HG03097 (cell line): ENCODE data around the gene TAAR5.
"Not testable (repeated sequence)": the region's sequence is repeated elsewhere in the genome, so short reads cannot be mapped to it uniquely, and the experiment has no call there.

Experiments
- ATAC-seq: cut with Tn5 transposase; IDR thresholded peaks from one replicate; pipeline ENCODE4 v1.9.1; 2021; ENCODE audit not compliant: unreplicated experiment, low FRiP score

The TAAR5 gene

GRCh38 chr6:132571774-132572173 lies 17.8 kb downstream of the TAAR5 start:
- no peak for ATAC-seq

GRCh38 chr6:132570221-132570777 lies 19.2 kb downstream of the TAAR5 start, which contains the start of gene TAAR6:
Gene TAAR6, plus strand, starts transcription at chr6:132570322. Its CDS starts 0 bp downstream, at chr6:132570322.
- ATAC-seq, result no peak

GRCh38 chr6:132569170-132569569 lies 20.4 kb downstream of the TAAR5 start:
- no peak for ATAC-seq

GRCh38 chr6:132568611-132569010 lies 20.9 kb downstream of the TAAR5 start:
- ATAC-seq, result no peak

GRCh38 chr6:132567566-132567965 lies 22.0 kb downstream of the TAAR5 start:
- no peak for ATAC-seq

GRCh38 chr6:132566404-132566803 lies 23.1 kb downstream of the TAAR5 start:
- no peak for ATAC-seq

- ATAC-seq, result not testable (repeated sequence)
Measured at GRCh38 chr6:132560087-132560486, 29.5 kb downstream of the TAAR5 start.

- ATAC-seq, result no peak
Measured at GRCh38 chr6:132552372-132552771, 37.2 kb downstream of the TAAR5 start, which contains the start of gene TAAR8. Gene TAAR8, plus strand, starts transcription at chr6:132552672. Its CDS starts 21 bp downstream, at chr6:132552693.

- no peak for ATAC-seq
Measured at GRCh38 chr6:132551214-132551613, 38.3 kb downstream of the TAAR5 start.

GRCh38 chr6:132548746-132549463 lies 40.6 kb downstream of the TAAR5 start:
- ATAC-seq, result no peak

GRCh38 chr6:132544826-132545225 lies 44.7 kb downstream of the TAAR5 start:
- ATAC-seq, result no peak
